OCI-LY7 (cell line): ENCODE data around the gene CYTIP.

Source experiments
- EZH2phosphoT487 ChIP-seq: fragments of 200-600 bp; sonication (generic); IDR thresholded peaks from 2 replicates; pipeline ENCODE4 v1.6.1; 2018; ENCODE audit warnings: low read depth, borderline replicate concordance, mild to moderate bottlenecking, mixed run types, antibody characterized with exemption, low read length, moderate library complexity, mixed read lengths
- TF ChIP-seq, protein P1 (sequence below): fragments of 200-600 bp; sonication (generic); conservative IDR thresholded peaks from 2 replicates; pipeline ENCODE4 v1.5.1; 2014; ENCODE audit warnings: mild to moderate bottlenecking, antibody characterized with exemption, low read length, moderate library complexity, mixed read lengths

DNA sequence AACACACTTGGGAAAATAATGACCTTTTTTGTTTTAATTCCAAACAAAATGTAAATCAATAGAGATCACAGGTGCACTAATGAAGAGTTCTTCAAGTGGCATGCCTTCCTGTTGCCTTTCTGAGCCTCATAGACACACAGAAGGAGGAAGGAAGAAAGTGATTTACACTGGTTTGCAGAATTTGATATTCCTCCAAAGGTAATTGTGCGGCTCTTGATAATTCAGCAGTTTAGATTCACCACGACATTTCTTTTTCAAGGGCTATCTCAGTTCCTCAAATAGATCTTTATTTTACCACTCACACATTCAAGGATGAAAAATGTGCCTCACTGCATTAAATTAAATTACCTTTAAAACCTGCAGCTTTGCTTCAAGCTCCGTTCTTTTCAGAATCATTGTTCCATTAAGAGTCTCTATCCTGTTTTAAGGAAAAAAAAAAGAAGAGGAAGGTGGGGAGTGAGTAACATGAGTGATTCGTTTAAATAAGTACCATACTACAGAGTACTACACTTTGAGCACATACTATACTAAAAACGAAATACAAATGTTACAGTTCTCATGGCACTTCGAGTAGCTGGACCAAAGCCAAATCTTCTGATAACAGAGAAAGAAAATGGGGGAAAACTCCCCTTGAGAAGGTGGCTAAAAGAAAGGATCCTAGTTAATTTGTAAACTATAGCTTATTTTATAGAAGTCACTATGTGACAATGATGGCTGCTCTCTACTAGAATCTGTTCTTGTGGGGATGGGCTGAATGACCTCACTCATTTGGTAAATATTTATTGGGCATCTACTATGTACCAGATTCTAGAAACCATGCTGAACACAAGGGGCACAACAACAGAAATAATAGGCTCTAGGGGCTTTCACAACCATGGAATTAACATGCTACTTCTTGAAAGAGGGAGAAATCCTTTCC lies 16.6 kb downstream of the CYTIP start:
- TF ChIP-seq, protein P1, sequence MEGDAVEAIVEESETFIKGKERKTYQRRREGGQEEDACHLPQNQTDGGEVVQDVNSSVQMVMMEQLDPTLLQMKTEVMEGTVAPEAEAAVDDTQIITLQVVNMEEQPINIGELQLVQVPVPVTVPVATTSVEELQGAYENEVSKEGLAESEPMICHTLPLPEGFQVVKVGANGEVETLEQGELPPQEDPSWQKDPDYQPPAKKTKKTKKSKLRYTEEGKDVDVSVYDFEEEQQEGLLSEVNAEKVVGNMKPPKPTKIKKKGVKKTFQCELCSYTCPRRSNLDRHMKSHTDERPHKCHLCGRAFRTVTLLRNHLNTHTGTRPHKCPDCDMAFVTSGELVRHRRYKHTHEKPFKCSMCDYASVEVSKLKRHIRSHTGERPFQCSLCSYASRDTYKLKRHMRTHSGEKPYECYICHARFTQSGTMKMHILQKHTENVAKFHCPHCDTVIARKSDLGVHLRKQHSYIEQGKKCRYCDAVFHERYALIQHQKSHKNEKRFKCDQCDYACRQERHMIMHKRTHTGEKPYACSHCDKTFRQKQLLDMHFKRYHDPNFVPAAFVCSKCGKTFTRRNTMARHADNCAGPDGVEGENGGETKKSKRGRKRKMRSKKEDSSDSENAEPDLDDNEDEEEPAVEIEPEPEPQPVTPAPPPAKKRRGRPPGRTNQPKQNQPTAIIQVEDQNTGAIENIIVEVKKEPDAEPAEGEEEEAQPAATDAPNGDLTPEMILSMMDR: no peak
- no peak for TF ChIP-seq EZH2phosphoT487
